NCI-H2029 (cell line): ENCODE data around the gene POLR3C.

Source experiments
- DNase-seq: peaks from one replicate; lab custom pipeline; 2025; lab: John Stamatoyannopoulos, UW

POLR3C gene

DNA sequence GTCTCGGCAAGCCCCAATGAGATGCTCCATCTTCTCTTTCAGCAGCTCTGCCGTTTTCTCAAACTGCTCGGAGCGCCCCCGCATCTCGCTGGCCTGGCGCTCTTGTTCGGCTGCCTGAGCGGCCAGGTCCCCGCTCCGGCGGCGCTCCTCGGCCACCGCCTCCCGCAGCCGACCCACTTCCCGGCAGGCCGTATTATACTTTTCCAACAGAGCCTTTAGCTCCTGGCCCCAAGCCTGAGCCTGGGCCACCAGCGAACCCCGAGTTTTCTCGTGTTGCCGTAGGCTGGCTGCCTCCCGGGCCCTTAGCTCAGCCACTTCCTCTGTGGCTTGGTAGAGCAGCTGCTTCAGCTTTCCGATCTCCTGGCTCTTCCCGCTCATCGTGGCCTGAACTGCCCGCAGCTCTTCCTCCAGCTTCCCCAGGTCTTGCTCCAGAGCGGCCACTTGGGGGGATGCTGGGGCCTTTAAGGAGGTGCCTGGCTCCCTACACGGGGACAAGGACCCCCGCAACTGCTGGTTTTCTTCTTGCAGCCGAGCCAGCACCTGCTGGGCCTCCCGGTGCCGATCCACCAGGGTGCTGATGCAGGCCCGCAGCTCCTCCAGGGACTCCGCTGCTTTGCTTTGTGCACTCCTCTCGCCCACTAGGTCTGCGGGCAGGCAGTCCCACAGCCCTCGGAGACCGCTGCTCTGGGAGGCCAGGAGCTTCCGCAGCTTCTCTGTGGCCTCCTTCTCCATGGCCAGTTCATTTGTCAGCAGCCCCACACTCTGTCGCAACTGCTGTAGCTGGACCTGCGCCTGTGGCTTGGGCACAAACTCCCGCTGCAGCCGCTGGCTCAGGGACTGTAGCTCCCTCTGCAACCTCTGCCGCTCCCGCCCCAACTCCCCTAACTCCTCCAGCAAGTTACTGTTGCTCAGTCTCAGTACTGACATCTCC is 48.3 kb downstream of the POLR3C start:
- DNase-seq, result no peak

- DNase-seq, result no peak
Measured at GRCh38 chr1:145874646-145875045, 50.6 kb downstream of the POLR3C start.

GRCh38 chr1:145877923-145878486 is 54.0 kb downstream of the POLR3C start:
- no peak for DNase-seq

DNA sequence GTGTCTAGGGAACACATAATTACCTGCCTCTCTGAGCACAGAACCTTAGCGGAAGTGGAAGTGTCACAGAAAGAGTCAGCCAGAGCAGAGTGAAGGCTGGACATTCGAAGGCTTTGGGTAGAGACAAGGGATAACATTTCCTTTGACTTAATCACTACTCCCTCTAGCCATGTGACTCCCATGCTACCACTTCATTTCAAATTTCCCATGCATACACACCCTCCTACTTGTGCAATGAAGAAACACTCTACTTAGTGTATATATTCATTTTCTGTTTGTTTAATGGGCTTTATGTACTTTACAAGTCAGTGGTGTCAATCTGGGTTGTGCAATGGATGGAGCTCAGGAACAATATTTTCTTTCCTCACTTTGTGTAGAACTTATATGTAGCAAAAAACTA is 54.7 kb downstream of the POLR3C start:
- DNase-seq, result no peak

- peak; percentile 87 for DNase-seq
Measured at GRCh38 chr1:145879775-145880174, 55.8 kb downstream of the POLR3C start.

DNA sequence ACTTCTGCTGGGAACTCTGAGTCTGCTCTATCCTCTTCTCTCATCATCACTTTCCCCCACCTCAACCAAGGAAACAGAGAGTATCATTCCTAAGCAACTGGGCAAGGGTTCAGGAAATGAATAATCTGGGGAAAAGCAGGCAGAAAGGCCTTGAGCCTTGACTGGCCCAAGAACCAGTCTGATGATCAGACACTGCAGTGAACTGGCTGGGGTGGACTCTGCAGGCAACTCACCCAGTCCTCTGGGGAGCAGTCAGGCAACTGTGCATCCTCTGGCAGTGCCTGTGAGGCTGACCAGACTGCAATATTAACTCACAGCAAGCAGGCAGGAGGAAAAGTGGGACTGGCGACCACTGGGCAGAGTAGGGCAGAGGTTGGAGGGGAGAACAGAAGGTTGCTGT is 60.7 kb downstream of the POLR3C start:
- no peak for DNase-seq

DNA sequence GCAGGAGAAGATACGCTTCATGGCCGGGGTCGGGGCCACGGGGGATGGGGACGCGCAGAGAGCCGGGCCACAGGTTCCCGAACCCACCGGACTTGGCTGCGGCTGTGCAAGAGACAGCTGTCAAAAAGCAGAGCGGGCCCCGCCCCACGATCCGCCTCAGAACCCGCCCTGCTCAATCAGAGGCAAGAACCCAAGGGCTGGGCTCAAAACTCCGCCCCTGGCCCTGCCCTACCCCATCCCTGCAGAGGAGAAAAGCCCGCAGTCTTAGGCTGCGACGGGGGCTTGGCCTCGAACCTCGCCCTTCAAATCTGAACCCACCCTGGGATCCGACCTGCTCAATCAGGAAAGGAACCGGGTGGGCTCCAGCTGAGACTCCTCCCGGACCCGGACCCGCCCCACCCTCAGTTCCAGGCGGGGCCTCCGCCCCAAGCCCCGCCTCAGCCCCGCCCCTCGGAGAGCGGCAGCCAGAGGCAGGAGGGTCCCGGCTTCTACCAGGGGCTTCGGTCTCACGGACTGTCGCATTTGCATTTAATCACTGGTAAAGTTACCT is 61.8 kb downstream of the POLR3C start, which contains the start of gene ANKRD35:
Gene ANKRD35, minus strand, starts transcription at position 129 of the 550 bp plus-strand sequence. Its CDS starts 108 bp downstream, at position 21.
- peak; percentile 75 for DNase-seq

DNA sequence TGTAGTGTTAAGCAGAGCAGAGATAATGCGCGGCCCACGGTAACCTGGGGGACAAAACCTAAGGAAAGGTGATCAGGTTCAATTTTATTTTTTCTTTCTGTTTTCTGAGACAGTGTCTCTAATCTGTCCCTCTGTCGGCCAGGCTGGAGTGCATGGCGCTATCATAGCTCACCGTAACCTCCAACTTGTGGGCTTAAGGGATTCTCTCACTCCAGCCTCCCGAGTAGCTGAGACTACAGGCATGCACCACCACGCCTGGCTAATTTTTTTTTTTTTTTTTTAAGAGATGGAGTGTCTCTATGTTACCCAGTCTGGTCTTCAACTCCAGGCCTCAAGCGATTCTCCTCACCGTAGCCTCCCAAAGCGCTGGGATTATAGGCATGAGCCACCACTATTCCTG is 62.4 kb downstream of the POLR3C start:
- no peak for DNase-seq

DNA sequence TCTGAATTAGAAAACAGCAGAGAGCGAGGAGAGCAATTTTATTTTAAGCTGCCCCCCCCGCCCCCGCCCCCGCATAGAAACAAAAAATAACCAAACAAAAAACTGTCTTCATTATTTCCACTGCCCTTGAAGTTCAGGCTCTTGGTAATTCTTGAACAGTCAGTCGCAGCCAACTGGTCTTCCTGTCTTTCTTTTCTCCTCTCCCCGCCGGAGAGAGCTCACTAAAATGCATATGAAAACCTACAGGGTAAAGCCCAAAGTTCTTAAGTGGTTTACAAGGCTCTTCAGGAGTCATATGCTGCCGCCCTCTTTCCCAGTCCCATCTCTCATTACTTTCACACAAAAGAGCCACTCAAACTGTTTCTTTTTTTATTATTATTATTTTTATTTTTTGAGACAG is 62.8 kb downstream of the POLR3C start:
- DNase-seq, result no peak

GRCh38 chr1:145887631-145888030 is 63.6 kb downstream of the POLR3C start:
- no peak for DNase-seq

DNA sequence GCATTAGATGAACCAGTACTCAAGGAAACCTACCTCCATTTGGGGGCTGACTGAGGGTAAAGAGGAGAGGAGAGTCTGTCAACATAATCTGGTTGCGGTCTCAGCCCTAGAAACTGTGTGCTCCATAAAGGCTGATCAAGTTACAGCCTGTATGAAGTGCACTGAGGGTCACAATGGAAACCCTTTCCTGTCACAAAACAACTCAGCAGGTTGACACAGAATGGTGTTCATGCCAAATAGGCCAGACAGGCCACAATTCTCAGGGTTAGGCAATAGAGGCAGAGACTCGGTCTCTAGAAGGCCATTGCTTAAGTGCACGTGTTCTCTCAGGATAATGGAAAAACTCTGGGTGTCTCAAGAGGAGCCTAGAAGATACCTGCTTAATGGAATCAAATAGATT is 65.7 kb downstream of the POLR3C start:
- DNase-seq, result peak; percentile 91

GRCh38 chr1:145891143-145891542 is 67.1 kb downstream of the POLR3C start:
- peak; percentile 86 for DNase-seq

DNA sequence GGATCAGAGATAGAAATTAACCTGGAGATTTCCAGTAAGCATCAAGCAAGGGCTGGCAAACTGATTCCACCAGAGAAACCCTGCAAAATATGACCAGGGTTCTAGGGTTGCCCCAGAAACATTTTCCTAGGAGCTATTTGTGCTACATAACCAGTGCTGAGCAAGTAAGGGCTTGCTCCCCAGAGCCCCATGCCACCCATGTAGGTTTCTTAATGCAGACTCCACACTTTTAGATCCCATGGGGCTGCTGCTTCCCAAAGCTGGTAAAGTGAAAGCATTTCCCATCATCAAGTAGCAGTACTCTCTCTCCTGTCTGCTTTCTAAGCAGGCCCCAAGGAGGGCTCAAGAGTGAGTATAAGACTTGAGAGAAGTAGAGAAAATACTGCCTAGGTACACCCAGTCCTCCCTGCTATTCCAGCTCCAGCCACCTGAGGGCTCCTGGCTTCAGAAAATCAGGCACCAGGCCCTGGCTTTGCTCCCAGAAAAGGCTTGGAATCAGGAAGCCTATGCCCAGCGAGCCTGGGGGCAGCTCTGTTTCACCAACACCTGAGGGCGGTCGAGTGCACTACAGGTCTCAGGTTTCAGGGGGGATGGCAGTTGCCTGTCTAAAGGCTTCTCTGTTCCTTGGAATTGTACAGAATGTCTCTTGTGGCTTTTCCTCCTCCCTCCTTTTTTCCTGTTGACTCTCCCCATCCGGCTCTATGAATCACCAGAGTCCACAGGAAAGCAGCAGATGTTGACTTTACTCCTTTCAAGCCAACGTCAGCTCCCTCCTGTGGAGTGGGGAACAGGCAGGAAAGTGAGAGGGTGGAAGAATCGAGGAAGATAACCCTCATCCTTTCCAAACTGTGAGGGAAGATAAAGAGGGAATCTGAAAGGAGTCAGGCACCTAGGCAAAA is 67.8 kb downstream of the POLR3C start:
- DNase-seq, result peak; percentile 97

DNA sequence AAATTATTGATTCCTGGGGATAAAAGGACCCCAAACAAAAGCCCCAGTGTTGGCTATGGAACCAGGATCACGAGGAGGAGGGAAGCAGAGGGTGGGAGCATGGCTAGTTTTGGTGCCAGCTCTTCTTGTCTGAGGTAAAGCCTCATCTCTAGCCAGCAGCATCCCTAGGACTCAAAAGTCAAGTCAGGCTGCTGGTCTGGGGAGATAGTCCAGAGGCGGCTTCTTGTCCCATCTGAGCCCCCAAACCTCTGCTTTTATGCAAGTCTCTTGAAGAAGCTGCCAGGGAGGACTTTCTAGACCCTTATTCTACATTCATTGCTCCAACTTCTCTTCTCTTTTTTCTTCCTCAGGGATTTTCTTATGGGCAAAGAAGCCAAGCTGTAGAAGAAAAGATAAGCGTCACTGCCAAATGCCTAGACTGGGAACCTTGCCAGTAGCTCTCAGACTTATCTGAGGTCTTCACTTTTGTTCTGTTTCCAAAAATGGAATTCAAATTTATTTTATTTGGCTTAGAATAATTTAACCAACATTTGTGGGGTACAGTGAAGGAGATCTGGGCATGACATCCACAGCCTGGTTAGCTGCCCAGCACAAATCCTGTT is 68.6 kb downstream of the POLR3C start:
- DNase-seq, result no peak

GRCh38 chr1:145893306-145894055 is 69.5 kb downstream of the POLR3C start:
- no peak for DNase-seq
